ENCODE data around the gene PLXNA4.
"Not testable (repeated sequence)": the region's sequence is repeated elsewhere in the genome, so short reads cannot be mapped to it uniquely, and the experiment has no call there.

The PLXNA4 gene

DNA sequence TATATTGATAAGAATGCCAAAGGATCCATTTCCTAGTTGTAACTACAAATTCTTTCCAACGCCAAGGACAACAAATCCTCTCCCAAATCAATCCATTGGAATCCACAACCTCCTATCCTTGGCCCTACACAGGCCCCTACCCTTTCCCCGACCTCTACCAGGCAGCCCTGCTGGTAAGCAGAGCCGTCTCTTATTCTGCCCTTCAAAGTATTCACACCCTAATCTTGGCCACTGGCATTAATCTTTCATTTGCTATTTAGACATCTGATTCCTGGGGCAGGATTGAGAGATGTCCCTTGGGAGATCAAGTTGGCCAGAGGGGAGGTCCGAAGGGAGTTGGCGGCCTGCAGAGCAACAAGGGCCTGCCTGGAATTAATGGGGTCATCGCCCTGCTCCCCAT, 161.4 kb downstream of the PLXNA4 start:
- no peak for DNase-seq (ENCODE audit: low read depth)

- no peak for DNase-seq (ENCODE audit: low read depth)
Measured at GRCh38 chr7:132412435-132412834, 163.8 kb downstream of the PLXNA4 start.

- no peak for DNase-seq (ENCODE audit: low read depth)
Measured at GRCh38 chr7:132410861-132411541, 165.3 kb downstream of the PLXNA4 start.

DNA sequence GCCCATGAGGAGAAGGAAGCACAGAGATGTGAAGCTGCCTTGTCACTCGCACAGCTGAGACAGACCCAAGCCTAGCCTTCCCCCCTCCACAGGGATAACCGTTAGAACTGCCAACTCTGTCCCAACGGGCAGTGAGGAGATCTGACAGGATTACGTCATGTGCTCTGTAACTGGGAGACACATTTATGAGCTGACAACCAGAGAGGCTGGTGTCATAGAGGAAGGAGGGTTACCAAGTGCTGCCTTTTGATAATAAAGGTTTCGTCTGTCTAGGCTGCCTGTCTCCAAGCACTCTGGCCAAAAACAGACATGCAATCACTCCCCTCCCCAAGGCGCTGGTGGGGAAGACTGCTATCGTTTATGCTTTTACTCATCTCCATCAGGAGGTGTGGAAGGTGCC, 165.9 kb downstream of the PLXNA4 start:
- DNase-seq (ENCODE audit: low read depth): no peak

DNA sequence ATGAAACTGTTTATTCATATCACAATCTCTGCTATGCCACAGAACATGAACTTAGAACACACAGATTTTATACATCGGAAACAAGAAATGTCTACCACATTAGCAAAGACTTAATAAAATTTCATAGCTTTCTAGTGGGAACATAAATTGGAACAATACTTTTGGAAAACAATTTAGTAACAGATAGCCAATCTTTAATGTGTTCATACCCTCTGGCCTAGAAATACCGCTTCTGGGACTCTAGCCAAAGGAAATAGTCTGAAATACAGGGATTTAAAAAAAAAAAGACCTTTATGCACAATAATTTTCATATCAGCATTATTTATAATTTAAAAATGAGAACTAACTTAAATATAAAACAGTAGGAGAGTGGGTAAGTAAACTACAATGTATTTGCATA, 168.5 kb downstream of the PLXNA4 start:
- no peak for DNase-seq (ENCODE audit: low read depth)

GRCh38 chr7:132406039-132406438, 170.2 kb downstream of the PLXNA4 start:
- DNase-seq (ENCODE audit: low read depth): no peak

GRCh38 chr7:132404261-132404660, 172.0 kb downstream of the PLXNA4 start:
- DNase-seq (ENCODE audit: low read depth): no peak

GRCh38 chr7:132403465-132404110, 172.7 kb downstream of the PLXNA4 start:
- DNase-seq (ENCODE audit: low read depth): no peak

DNA sequence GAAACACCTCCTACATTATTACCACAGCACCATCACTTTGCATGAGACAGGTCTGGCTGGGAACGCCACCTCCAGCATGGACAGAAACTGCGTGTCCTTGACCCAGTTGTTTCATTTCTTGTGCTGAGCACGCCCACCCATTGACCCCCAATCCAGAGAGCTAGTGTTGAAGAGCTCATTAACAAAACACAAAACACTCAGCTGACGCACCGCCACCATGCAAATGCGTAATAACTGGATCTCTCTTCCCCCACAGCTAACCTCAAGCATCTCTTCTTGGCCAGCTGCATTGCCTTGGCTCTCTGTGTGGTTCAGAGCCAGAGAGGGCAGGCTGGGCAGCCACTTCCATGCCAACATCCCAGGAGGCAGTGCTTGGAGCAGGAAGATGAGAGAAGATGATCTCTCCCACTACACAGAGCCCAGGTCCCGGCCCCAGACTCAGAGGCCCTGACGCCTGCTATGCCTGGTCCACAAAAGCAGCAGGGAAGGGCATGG, 173.5 kb downstream of the PLXNA4 start:
- no peak for DNase-seq (ENCODE audit: low read depth)

GRCh38 chr7:132402096-132402495, 174.2 kb downstream of the PLXNA4 start:
- no peak for DNase-seq (ENCODE audit: low read depth)

DNA sequence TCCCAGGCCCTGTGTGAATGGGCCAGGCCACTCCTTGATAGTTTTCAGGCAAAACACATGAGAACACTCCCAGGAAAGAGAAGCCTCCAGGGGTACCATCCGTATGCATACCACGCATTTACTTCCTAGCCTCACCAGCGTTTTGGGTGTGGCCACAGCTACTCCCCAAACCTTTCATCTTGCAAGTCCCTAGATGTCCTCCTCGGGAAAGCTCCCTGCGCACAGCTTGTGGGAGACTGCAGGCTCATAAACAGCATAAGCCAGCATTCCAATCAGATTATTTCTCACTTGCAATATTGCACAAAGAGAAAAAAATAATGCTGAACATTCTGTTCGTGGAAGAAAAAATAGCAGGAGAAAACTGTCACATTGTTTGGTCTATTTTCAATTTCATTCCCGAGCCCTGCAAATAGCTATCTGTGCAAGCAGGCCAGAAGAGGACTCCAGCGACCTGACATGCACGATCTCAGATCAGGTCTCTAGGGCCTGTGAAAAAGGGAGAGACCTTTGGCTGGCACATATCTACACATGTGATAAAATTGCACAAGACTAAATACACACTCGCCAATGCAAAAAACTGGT, 175.6 kb downstream of the PLXNA4 start:
- no peak for DNase-seq (ENCODE audit: low read depth)

DNA sequence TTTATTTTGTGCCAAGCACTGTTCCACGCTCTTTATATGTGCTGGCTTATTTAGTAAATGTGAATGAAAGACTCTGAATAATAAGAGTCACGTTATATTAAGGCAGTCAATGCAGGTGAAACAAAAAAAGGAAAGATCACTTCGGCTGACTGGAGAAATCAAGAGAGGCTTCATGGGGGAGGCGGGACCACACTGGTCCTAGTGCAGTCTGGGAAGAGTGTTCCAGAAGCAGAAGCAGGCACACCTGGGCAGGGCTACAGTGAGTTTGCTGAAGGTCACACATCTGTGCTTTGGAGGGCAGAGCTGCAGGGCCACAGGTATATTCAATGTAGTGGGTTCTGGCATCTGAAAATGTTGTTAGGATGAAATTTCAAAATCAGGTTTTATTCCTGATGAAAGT, 176.9 kb downstream of the PLXNA4 start:
- DNase-seq (ENCODE audit: low read depth): no peak

- DNase-seq (ENCODE audit: low read depth): no peak
Measured at GRCh38 chr7:132398253-132398925, 177.9 kb downstream of the PLXNA4 start.

GRCh38 chr7:132397070-132397469, 179.2 kb downstream of the PLXNA4 start:
- no peak for DNase-seq (ENCODE audit: low read depth)

- DNase-seq (ENCODE audit: low read depth): no peak
Measured at GRCh38 chr7:132395361-132395760, 180.9 kb downstream of the PLXNA4 start.

- DNase-seq (ENCODE audit: low read depth): no peak
Measured at GRCh38 chr7:132394283-132395198, 181.7 kb downstream of the PLXNA4 start.

DNA sequence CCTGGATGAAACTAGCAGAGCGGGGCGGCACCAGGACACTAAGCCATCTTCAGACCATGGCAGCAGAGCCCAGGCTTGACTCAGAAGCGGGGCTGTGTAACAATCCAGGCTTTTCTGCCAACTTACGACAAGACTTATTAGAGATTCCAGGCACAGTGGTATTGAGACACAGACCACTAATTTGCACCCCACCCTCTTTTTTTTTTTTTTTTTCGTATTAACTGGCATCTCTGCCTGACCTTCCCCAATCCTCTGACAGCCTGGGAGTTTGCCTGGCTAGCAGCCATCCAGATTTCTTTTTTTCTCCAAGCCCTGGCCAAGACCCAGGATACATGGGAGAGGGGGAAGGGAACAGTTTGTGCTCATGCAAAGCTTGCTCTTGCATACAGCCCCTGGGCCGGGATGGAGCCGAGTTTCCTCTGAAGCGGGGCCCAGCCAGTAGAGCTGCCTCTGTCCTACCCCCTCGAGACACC, 182.4 kb downstream of the PLXNA4 start:
- no peak for DNase-seq (ENCODE audit: low read depth)

GRCh38 chr7:132392713-132393112, 183.6 kb downstream of the PLXNA4 start:
- DNase-seq (ENCODE audit: low read depth): no peak

DNA sequence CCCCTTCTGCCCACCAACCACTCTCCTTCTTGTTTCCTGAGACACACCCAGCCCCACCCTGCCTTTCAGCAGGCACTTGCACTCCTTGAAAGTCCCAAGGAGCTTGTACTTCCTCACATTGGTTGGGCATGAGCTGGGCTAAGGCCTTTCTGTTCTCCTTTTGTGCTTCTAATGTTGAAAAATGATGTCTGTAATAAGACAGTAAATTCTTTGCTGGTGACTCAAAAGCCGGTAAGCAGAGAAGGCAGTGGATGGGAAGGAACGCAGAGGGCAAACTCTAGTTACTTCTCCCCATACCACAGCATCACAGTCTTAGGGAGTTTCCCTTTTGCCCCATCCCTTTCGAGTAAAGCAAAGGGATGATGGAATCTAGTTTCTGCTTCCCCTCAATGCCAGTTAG, 185.6 kb downstream of the PLXNA4 start:
- DNase-seq (ENCODE audit: low read depth): no peak

- not testable (repeated sequence) for DNase-seq (ENCODE audit: low read depth)
Measured at GRCh38 chr7:132390049-132390448, 186.2 kb downstream of the PLXNA4 start.

DNA sequence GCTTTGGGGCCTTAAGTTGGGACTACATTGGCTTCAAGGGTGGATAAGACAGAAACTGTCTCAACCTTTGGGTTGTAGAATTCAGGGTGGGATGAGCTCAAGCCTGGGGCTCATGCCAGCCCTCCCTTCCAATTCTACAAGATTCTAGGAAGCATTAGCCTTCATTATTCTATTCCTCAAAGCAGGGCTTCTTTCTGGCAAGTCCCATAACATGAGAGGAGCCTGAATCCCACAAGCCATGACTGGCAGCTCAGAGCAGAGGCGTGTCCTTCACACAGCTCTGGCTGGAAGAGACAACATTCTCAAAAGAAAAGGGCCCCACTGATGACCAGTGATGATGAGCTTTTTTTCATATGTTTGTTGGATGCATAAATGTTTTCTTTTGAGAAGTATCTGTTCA, 187.6 kb downstream of the PLXNA4 start:
- DNase-seq (ENCODE audit: low read depth): no peak

DNA sequence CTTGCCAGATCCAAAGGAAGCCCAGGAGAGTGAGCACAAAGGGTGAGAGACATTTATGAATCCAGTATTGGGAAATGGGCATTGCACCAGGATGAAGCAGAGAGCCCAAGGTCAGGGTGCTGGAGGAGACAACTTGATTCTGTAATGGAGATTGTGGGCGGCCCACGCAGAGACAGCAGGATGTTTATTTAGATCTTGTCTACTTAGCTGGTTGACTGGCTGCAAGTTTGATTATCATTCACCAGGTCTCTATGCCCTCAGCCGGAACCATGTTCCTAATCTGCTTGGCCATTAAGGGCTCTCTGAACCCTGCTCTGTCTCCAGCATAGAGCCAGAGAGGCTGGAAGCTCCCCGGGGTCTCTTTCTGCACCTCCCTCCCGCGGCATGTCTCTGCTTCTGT, 188.7 kb downstream of the PLXNA4 start:
- DNase-seq (ENCODE audit: low read depth): no peak
